Endothelial cell of umbilical vein (primary cell): Measurements from ENCODE around the gene TUBGCP3. TPM values are rescaled to one million over a fixed set of nuclear protein-coding genes. Genes with fewer than 3 reads are reported as not detected.

Source experiments
- BruUV-seq: library from RNA; stranded (reverse); fragments of 400-500 nt; replicated peaks from 2 replicates; lab custom pipeline; 2021; lab: Mats Ljungman, UMichigan
- CTCF ChIA-PET: fragments of 300-600, 350-600 bp; sonication (Branson Sonifier 250); formaldehyde crosslinking; loops from one replicate; lab custom pipeline; 2021; ENCODE audit warnings: antibody characterized with exemption, inconsistent platforms; lab: Charles Lee
- POLR2A ChIA-PET: fragments of 300-600, 350-600 bp; sonication (Branson Sonifier 250); formaldehyde crosslinking; loops from one replicate; lab custom pipeline; 2021; ENCODE audit warnings: antibody characterized with exemption, inconsistent platforms; lab: Charles Lee
- DNase-seq: peaks from one replicate; pipeline ENCODE4 v3.0.0-alpha.2; 2011; ENCODE audit warnings: low read depth, low spot score
- FAIRE-seq: peaks from 2 replicates; lab custom pipeline; 2011; peaks lifted over from hg19 to GRCh38; lab: Jason Lieb, UNC
- H2AFZ ChIP-seq: 2 replicates; pipeline ENCODE4 v1.6.0; 2012; ENCODE audit warnings: low read depth, low read length, control low read depth, inconsistent platforms
- H3K27ac ChIP-seq: 2 replicates; pipeline ENCODE4 v1.5.1; 2011; ENCODE audit warnings: low read depth, mild to moderate bottlenecking, control low read depth, low read length, moderate library complexity; ENCODE audit not compliant: insufficient read depth
- H3K27me3 ChIP-seq, 2 experiments: 2 replicates each; pipeline versions ENCODE4 v1.6.0 to v1.6.1; 2011; ENCODE audit warnings: low read length in 2 of 2, mixed read lengths in 1 of 2; ENCODE audit not compliant: control insufficient read depth in 2 of 2, insufficient read depth in 2 of 2
- H3K36me3 ChIP-seq, 2 experiments: 2 replicates in 1 of 2; 3 replicates in 1 of 2; pipeline ENCODE4 v1.5.1; 2011; ENCODE audit warnings: low read length in 2 of 2, mild to moderate bottlenecking in 1 of 2, moderate library complexity in 1 of 2; ENCODE audit not compliant: control insufficient read depth in 2 of 2, insufficient read depth in 2 of 2; ENCODE audit errors: extremely low read depth in 1 of 2
- H3K4me1 ChIP-seq: 3 replicates; pipeline ENCODE4 v1.5.1; 2011; ENCODE audit warnings: mild to moderate bottlenecking, low read length; ENCODE audit not compliant: control insufficient read depth, insufficient read depth; ENCODE audit errors: extremely low read depth
- H3K4me2 ChIP-seq: 2 replicates; pipeline ENCODE4 v1.6.1; 2011; ENCODE audit warnings: low read length, control low read depth, mixed read lengths; ENCODE audit not compliant: insufficient read depth
- H3K4me3 ChIP-seq, 3 experiments: fragments of 200-600 bp in 1 of 3; sonication (generic), shearing (Covaris generic) in 1 of 3; replicated peaks in 1 of 3; 2 replicates each; pipeline ENCODE4 v1.5.1; 2011 to 2016; ENCODE audit warnings: control low read depth in 3 of 3, low read length in 3 of 3, mild to moderate bottlenecking in 2 of 3, inconsistent platforms in 1 of 3, low read depth in 1 of 3, moderate library complexity in 1 of 3; ENCODE audit not compliant: insufficient read depth in 1 of 3
- H3K79me2 ChIP-seq: 2 replicates; pipeline ENCODE4 v1.6.0; 2012; ENCODE audit warnings: low read length, inconsistent platforms; ENCODE audit not compliant: control insufficient read depth, insufficient read depth
- H3K9ac ChIP-seq: replicated peaks from 2 replicates; pipeline ENCODE3; 2011; ENCODE audit warnings: low read length, control low read depth; ENCODE audit not compliant: insufficient read depth; ENCODE audit errors: extremely low read depth
- H3K9me1 ChIP-seq: replicated peaks from 3 replicates; pipeline ENCODE4 v1.6.0; 2011; ENCODE audit warnings: mild to moderate bottlenecking, low read length; ENCODE audit not compliant: control insufficient read depth, insufficient read depth; ENCODE audit errors: extremely low read depth
- H3K9me3 ChIP-seq: replicated peaks from 2 replicates; pipeline ENCODE4 v1.5.1; 2012; ENCODE audit warnings: low read length, inconsistent platforms; ENCODE audit not compliant: control insufficient read depth, insufficient read depth
- H4K20me1 ChIP-seq: replicated peaks from 2 replicates; pipeline ENCODE3; 2011; ENCODE audit warnings: mild to moderate bottlenecking, low read length; ENCODE audit not compliant: control insufficient read depth, insufficient read depth; ENCODE audit errors: extremely low read depth
- CTCF ChIP-seq, 2 donors: IDR thresholded peaks; 1 replicate in 1 of 2; 2 replicates in 1 of 2; pipeline ENCODE4 v1.5.1; 2011; ENCODE audit warnings: low read length in 2 of 2, mild to moderate bottlenecking in 2 of 2, moderate library complexity in 2 of 2, control low read depth in 1 of 2, inconsistent platforms in 1 of 2, low read depth in 1 of 2; ENCODE audit not compliant: insufficient read depth in 1 of 2; ENCODE audit errors: extremely low read depth in 1 of 2
- EZH2 ChIP-seq: IDR thresholded peaks from 2 replicates; pipeline ENCODE4 v1.6.1; 2012; ENCODE audit warnings: borderline replicate concordance, low read depth, mild to moderate bottlenecking, moderate library complexity, low read length, inconsistent platforms; ENCODE audit not compliant: severe bottlenecking
- FOS ChIP-seq: IDR thresholded peaks from 2 replicates; pipeline ENCODE4 v1.6.1; 2011; ENCODE audit warnings: mild to moderate bottlenecking, low read length, moderate library complexity, borderline replicate concordance; ENCODE audit not compliant: insufficient read depth
- GATA2 ChIP-seq: IDR thresholded peaks from 2 replicates; pipeline ENCODE4 v1.7.0; 2011; ENCODE audit warnings: low read depth, mild to moderate bottlenecking, moderate library complexity, mixed read lengths, low read length; ENCODE audit not compliant: insufficient read length, insufficient read depth
- JUN ChIP-seq: IDR thresholded peaks from 2 replicates; pipeline ENCODE4 v1.6.1; 2011; ENCODE audit warnings: borderline replicate concordance, low read depth; ENCODE audit not compliant: insufficient read length, insufficient read depth
- MAX ChIP-seq: IDR thresholded peaks from 2 replicates; pipeline ENCODE4 v1.6.1; 2011; ENCODE audit not compliant: insufficient read depth, insufficient read length
- MYC ChIP-seq: IDR thresholded peaks from one replicate; pipeline ENCODE4 v1.6.1; 2011; ENCODE audit warnings: mild to moderate bottlenecking, low read depth, low read length
- POLR2A ChIP-seq: IDR thresholded peaks from 2 replicates; pipeline ENCODE4 v1.6.1; 2012; ENCODE audit warnings: low read depth, mild to moderate bottlenecking, control low read depth, low read length
- POLR2AphosphoS5 ChIP-seq: IDR thresholded peaks from 2 replicates; pipeline ENCODE4 v1.6.1; 2012; ENCODE audit warnings: low read depth, mild to moderate bottlenecking, control low read depth, low read length, moderate library complexity; ENCODE audit not compliant: insufficient read depth
- dilution Hi-C: fragments of 300-500 bp; cut with MboI; formaldehyde crosslinking; loops from one replicate; pipeline ENCODE4 v1.15.0; 2019; ENCODE audit warnings: low sequenced_read_pairs; ENCODE audit not compliant: extremely low pct_ligation_motif_present
- intact Hi-C: fragments of 100-400 bp; cut with micrococcal nuclease; formaldehyde crosslinking; loops from one replicate; pipeline ENCODE4 v1.10.0; 2022
- polyA plus RNA-seq, 4 experiments: library from polyadenylated mRNA; depleted of rRNA in 3 of 4; stranded (reverse) in 3 of 4; unstranded in 1 of 4; fragments of >200 nt; gene quantifications; 2 replicates each; pipeline versions ENCODE4 v1.2.1 to v1.2.3, GENCODE V29; 2011 to 2012; ENCODE audit warnings: missing spikeins in 1 of 4
- total RNA-seq: library from RNA; stranded (reverse); gene quantifications from 2 replicates; pipeline ENCODE4 v1.2.3, GENCODE V29; 2021

TUBGCP3 gene
- total and polyA plus RNA-seq, 2 donors (not counting 3 experiments of a cell fraction or from before 2014, with no cell fraction given) = 36.4 to 47.7 TPM

DNA sequence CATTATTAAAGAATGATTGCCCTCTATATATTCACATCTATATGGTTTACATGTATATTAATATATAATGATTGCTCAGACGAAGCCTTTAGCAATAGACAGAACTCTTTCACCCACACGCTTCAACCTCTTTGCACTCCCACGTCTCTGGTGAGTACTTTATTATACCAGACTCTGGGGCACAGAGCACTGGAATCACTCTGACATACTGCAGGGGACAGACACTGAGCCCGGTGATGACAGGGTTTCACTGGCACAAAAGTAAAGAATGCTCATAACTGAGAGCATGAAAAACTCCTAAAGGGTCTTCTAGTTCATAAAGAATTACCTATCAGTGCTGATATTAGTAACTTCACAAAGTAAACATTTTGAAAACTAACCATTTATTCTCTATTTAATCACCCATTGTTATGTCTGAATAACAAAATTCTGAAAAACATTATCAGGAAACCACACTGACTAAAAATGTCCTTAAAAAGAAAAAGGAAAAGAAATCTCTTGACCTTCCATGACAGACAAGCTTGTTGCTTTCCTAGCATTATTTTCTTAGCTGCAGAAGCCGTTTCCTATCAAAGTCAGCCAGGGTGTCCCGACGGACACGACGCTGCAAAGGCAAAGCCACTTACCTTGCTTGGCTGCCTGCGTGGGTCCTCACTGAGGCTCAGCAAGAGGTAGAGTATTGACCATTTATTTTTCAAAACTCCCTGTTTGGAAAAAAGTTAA is 29.1 kb downstream of the TUBGCP3 start:
- peaks cover 11 to 21% of the 10 kb centered on the region in 2 experiments for H3K36me3 ChIP-seq
- DNase-seq = peak; percentile 95

More for the DNA sequence above, 29.1 kb downstream of the TUBGCP3 start:
- peak overlapping the region; percentile 86 for H3K27ac ChIP-seq
- no peaks in the 10 kb centered on the region for H4K20me1 ChIP-seq
- no peaks in the 10 kb centered on the region for H3K9me3 ChIP-seq
- peak overlapping the region; percentile 79 for H3K4me2 ChIP-seq
- dilution Hi-C loops (no loop called here), intact Hi-C loops (loop anchor here (1.0 kb wide), 3 partner anchors 15 to 47 kb away; no protein-coding TSS in a partner anchor)
- H2AFZ ChIP-seq = no peak overlapping the region
- CTCF ChIA-PET = interaction anchor here (1.1 to 1.7 kb wide), 2 partner anchors 13 to 21 kb away, joined by 3 to 4 read pairs; no protein-coding TSS in a partner anchor
- BruUV-seq = TSS peak; percentile 40
- H3K79me2 ChIP-seq = peaks cover 29% of the 10 kb centered on the region
- FAIRE-seq = peak; percentile 94
- H3K27me3 ChIP-seq = no peaks in the 10 kb centered on the region
- H3K9me1 ChIP-seq = no peaks in the 10 kb centered on the region
- H3K4me3 ChIP-seq = peak overlapping the region in 1 of 3 experiments; percentile 15
- POLR2A ChIA-PET = no interaction called here
- H3K9ac ChIP-seq = peak overlapping the region; percentile 38
- TF ChIP-seq MYC = no peak
- TF ChIP-seq POLR2A = peak; percentile 53
- TF ChIP-seq FOS = no peak
- peak; percentile 75 for TF ChIP-seq POLR2AphosphoS5
- peak; percentile 48 for TF ChIP-seq GATA2
- TF ChIP-seq EZH2 = no peak
- no peak for TF ChIP-seq MAX
- no peak for TF ChIP-seq JUN
- TF ChIP-seq CTCF (IDR thresholded peaks at IDR 0.05; ENCODE audit: extremely low read depth in 1 of 2, insufficient read depth in 1 of 2, low read depth in 1 of 2, low read length in 2 of 2) = no peak
- peaks cover 22% of the 10 kb centered on the region for H3K4me1 ChIP-seq
